Activated CD8-positive, alpha-beta memory T cell treated with anti-CD3 and anti-CD28 coated beads for 36 hours (primary cell): ENCODE measurements around the gene LGI4. TPM values are rescaled to one million over a fixed set of nuclear protein-coding genes. Genes with fewer than 3 reads are reported as not detected.

Experiments
- CTCF ChIA-PET: fragments of 350-600 bp; sonication (Branson Sonifier 250); formaldehyde crosslinking; loops from one replicate; lab custom pipeline; 2021; ENCODE audit warnings: antibody characterized with exemption; lab: Charles Lee
- POLR2A ChIA-PET: fragments of 350-600 bp; sonication (Branson Sonifier 250); formaldehyde crosslinking; loops from one replicate; lab custom pipeline; 2021; ENCODE audit warnings: antibody characterized with exemption; lab: Charles Lee
- total RNA-seq, 2 experiments: library from RNA; stranded (reverse); gene quantifications; one replicate each; pipeline ENCODE4 v1.2.3, GENCODE V29; 2021

The LGI4 gene
- not detected for total RNA-seq

- CTCF ChIA-PET, result interaction anchor here (0.6 to 4.8 kb wide), 8 partner anchors 10 to 109 kb away, joined by 3 to 29 read pairs (median 4); no protein-coding TSS in a partner anchor
- POLR2A ChIA-PET, result no interaction called here
Measured at GRCh38 chr19:35134601-35135242, at the start of gene LGI4. LGI4 (minus strand) TSS chr19:35135059; CDS start chr19:35134680, 379 bp downstream.

- CTCF ChIA-PET, result no interaction called here
- POLR2A ChIA-PET, result no interaction called here
Measured at GRCh38 chr19:35184267-35184666, 49.4 kb upstream of the LGI4 start.

- POLR2A ChIA-PET, result no interaction called here
- CTCF ChIA-PET, result no interaction called here
Measured at GRCh38 chr19:35181387-35181786, 46.5 kb upstream of the LGI4 start.

DNA sequence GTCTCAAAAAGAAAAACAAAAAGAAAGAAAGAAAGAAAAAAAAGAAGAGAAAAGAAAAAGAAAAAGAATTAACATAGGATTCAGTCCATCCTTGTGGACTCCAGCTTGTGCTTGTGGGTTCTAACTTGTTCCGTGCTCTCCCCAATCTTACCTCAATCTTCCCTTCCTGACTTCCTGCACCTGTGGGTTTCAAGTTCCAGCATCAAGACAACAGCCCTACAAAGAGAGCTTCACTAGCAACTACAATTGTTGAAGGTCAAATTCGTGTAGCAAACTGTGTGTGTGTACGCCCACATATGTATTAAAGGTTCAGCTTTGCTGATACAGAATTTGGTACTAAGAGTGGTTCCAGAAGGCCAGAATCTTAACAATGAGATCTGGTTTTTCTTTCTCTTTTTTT lies 45.0 kb upstream of the LGI4 start:
- ChIA-PET POLR2A (no interaction called here), CTCF (no interaction called here)

- CTCF ChIA-PET, result no interaction called here
Measured at GRCh38 chr19:35178701-35179100, 43.8 kb upstream of the LGI4 start.

DNA sequence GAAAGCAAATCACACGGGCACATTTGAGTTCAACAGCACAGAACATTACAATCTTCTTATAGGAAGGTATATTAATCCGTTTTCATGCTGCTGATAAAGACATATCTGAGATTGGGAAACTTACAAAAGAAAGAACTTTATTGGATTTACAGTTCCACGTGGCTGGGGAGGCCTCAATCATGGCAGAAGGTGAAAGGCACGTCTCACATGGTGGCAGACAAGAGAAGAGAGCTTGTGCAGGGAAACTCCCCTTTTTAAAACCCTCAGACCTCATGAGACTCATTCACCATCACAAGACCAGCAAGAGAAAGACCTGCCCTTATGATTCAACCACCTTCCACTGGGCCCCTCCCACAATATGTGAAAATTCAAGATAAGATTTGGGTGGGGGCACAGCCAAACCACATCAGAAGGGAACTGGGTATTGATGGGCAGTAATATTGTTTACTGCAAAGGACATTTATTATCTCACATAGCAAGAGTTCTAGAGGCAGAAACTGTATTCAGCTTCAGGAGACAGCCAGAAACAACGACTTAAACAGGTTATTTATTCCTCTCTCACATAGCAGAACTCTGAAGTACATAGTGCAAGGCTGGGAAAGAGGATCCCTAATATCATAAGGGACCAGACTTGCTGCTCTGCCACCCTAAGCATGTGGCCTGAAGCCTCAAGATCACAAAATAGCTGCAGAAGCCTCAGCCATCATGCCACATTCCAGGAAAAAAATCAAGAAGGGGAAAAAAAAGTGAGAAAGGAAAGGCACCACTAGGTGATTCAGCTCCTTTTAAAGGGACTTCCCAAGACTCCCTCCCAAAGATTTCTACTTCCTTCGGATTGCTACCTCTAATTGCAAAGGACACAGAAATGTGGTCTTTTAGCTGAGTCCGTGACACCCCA lies 42.8 kb upstream of the LGI4 start:
- POLR2A ChIA-PET, result no interaction called here
- CTCF ChIA-PET, result no interaction called here

More at GRCh38 chr19:35178701-35179100, 43.8 kb upstream of the LGI4 start:
- POLR2A ChIA-PET, result no interaction called here

DNA sequence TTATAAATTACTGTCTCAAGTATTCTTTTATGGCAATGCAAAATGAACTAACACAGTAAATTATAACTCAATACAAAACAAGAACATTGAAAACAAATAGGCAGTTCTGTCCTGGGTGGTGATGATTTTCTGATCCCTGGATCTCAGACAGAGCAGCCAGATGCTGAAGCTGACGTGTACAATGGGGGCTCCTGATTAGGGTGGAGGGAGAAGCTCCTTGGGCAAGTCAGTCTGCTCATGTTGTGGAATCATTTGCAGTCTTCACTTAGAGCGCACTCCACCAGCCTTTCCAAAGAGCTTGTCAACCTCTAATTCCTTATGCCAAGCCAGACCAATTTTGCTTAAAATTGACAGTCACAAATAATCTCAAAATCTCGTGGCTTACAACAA lies 41.3 kb upstream of the LGI4 start:
- CTCF ChIA-PET, result no interaction called here

GRCh38 chr19:35174226-35174625 lies 39.4 kb upstream of the LGI4 start:
- CTCF ChIA-PET, result no interaction called here
- POLR2A ChIA-PET, result no interaction called here

More for the DNA sequence above, 41.3 kb upstream of the LGI4 start:
- POLR2A ChIA-PET, result no interaction called here

- ChIA-PET POLR2A (no interaction called here), CTCF (no interaction called here)
Measured at GRCh38 chr19:35171730-35172129, 36.9 kb upstream of the LGI4 start.

DNA sequence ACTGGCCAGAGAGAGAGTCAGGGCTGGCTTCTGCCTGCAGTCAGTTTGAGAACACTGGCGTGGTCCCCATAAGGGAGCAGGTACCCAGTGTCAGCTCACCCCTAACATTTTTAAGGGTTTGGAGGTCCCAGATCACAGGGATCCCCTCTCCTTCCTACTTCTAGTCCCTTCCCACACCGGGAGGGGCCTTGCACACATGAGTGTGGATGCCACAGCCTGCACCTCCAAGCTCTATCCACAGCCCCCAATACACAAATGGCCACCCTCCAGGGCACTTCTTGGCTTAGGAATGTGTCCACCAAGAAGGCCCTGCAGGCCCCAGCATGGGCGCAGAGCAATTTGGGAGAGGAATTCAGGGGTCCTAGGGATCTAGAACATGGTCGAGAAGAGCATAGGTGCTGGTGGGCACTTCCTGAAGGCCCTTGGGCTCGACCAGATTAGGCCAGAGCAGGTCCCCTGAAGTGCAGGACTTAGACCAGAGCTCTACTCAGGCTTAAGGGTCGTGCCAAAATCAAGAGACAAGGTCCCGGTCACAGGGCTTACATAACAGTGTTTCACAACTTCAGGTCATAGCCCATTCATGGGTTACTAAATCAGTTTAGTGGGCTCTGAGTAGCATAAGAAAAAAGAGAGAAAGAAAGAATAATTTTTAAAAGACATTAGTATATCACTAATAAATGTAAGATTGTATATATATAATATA lies 35.7 kb upstream of the LGI4 start:
- ChIA-PET POLR2A (interaction anchor here (0.6 kb wide), 1 partner anchor 16 kb away, joined by 6 read pairs; the partner anchor contains the start of gene FXYD5), CTCF (no interaction called here)

DNA sequence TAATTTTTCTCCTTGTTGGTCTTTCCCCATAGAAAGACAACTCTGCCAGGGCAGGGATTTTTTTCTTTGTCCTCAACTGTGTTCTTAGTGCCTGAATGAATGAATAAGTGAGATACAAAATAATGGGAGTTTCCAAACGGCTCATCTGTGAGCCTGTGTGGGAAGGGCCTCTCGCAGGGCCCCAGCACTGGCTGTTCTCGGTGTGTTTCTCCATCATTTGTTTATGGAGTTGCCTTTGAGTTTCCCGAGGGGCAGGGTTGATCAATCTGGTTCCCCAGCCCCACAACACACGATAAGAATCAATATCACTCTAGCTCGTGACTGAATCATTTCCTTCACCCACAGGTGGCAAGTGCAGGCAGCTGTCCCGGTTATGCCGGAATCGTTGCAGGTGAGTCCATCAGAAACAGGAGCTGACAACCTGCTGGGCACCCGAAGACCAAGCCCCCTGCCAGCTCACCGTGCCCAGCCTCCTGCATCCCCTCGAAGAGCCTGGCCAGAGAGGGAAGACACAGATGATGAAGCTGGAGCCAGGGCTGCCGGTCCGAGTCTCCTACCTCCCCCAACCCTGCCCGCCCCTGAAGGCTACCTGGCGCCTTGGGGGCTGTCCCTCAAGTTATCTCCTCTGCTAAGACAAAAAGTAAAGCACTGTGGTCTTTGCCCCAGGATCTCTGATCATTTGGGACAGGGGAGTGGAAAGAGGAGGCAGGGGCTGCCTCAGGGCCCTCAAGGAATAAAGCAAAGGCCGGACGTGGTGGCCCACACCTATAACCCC lies 34.5 kb upstream of the LGI4 start:
- ChIA-PET CTCF (interaction anchor here (1.2 kb wide), 1 partner anchor 27 kb away, joined by 5 read pairs; no protein-coding TSS in a partner anchor), POLR2A (no interaction called here)

DNA sequence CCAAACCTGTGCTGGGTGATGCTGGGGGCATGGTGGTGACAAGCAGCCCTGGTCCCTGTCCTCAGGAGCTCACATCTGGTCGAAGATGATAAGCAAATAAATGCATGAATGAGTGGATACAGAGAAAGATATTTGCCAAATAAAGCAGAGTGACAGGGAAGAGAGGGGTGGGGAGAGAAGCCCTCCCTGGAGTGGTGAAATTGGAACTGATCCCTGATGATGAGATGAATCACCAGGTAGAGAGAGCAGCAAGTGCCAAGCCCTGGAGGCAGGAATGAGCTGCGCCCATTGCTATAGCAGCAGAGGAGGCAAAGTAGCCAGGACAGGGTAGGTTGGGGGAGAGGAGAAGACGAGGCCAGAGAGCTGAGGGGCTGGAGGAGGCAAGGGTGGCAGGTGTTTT lies 33.3 kb upstream of the LGI4 start:
- ChIA-PET POLR2A (no interaction called here), CTCF (interaction anchor here (1.2 to 1.6 kb wide), 2 partner anchors 14 to 26 kb away, joined by 5 read pairs; no protein-coding TSS in a partner anchor)

DNA sequence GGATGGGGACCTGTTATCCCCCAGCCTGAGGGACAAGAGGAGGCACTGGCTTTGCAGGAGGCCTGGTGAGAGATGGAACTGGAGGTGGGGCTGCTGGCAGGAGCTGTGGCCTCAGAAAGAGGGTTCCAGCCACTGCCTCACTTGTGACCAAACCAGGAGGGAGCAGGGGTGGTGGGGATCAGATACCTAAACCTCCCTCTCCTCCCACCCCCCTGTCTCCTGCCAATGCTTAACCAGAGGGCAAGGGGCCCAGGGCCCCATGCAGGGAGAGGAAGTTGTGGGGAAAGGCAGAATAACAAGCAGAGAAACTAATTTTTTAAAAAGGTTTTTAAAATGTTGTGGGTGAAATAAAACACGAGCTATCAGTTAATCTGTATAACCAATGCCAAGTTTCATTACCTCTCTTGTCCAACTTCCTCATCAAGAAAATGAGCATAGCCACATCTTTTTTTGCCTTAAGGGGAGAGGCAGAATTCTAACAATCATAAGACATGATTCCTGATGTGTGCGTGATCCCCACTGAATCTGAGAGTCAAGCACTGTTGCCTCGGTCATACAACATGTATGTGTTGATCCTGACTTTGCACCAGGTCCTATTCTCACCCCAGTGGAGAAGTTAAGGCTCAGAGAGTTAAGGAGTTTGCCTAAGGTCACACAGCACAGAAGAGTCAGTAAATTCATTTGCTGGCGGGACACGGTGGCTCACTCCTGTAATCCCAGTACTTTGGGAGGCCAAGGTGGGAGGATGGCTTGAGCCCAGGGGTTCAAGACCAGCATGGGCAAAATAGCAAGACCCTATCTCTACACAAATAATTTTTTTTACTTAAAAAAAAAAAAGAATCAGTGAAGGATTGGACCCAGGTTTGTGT lies 32.6 kb upstream of the LGI4 start:
- POLR2A ChIA-PET, result interaction anchor here (0.6 kb wide), 1 partner anchor 77 kb away, joined by 4 read pairs; no protein-coding TSS in a partner anchor

GRCh38 chr19:35166100-35167063 lies 31.5 kb upstream of the LGI4 start:
- POLR2A ChIA-PET, result interaction anchor here (0.6 kb wide), 1 partner anchor 78 kb away, joined by 4 read pairs; no protein-coding TSS in a partner anchor
- CTCF ChIA-PET, result interaction anchor here (0.9 to 1.1 kb wide), 2 partner anchors 25 to 52 kb away, joined by 3 to 5 read pairs; no protein-coding TSS in a partner anchor

More for the DNA sequence above, 32.6 kb upstream of the LGI4 start:
- CTCF ChIA-PET, result interaction anchor here (0.9 to 1.6 kb wide), 3 partner anchors 14 to 51 kb away, joined by 3 to 5 read pairs (median 5); no protein-coding TSS in a partner anchor

- POLR2A ChIA-PET, result no interaction called here
- CTCF ChIA-PET, result no interaction called here
Measured at GRCh38 chr19:35165200-35166058, 30.6 kb upstream of the LGI4 start.

GRCh38 chr19:35164418-35164817 lies 29.6 kb upstream of the LGI4 start:
- ChIA-PET POLR2A (no interaction called here), CTCF (interaction anchor here (0.6 to 2.9 kb wide), 2 partner anchors 10 to 907 kb away, joined by 4 to 20 read pairs; partner anchors contain the start of gene FXYD5)
